ENCODE measurements around the gene CDC37. TPM values are rescaled to one million over a fixed set of nuclear protein-coding genes. Genes with fewer than 3 reads are reported as not detected.

Gene CDC37
- total RNA-seq, 1 experiment from 2014 or later, result 154 TPM

- H3K36me3 ChIP-seq (ENCODE audit: control insufficient read depth, insufficient read depth, low read length), result no peaks in the 10 kb centered on the region; the same call in none of the 2 replicates
- CTCF ChIA-PET, result no interaction called here
- Mint-ChIP-seq H3K36me3 (ENCODE audit: insufficient read depth, unreplicated experiment) (peaks cover 42% of the 10 kb centered on the region), H3K4me3 (ENCODE audit: unreplicated experiment) (no peak overlapping the region), H3K27me3 (ENCODE audit: insufficient read depth, unreplicated experiment) (no peaks in the 10 kb centered on the region), H3K4me1 (ENCODE audit: low read depth, unreplicated experiment) (peaks cover 6% of the 10 kb centered on the region), H3K9me3 (ENCODE audit: unreplicated experiment) (no peaks in the 10 kb centered on the region), H3K27ac (ENCODE audit: unreplicated experiment) (no peak overlapping the region)
- no TSS peak for BruUV-seq (replicated peaks)
- intact Hi-C loops (cut with micrococcal nuclease; ENCODE audit: unreplicated experiment), result no loop called here
- no peak for DNase-seq
- no peaks in the 10 kb centered on the region for H3K4me1 ChIP-seq
- H3K4me3 ChIP-seq (ENCODE audit: low read depth, low read length), result no peak overlapping the region
- no peak for TF ChIP-seq CTCF (IDR thresholded peaks at IDR 0.05; ENCODE audit: insufficient read depth in 1 of 2, low read depth in 1 of 2, low read length in 1 of 2, severe bottlenecking in 1 of 2, unreplicated experiment in 1 of 2)
- H3K27me3 ChIP-seq (replicated peaks; ENCODE audit: control insufficient read depth, insufficient read depth, low read length), result no peaks in the 10 kb centered on the region
- POLR2A ChIA-PET, result no interaction called here
- no peaks in the 10 kb centered on the region for H3K9me3 ChIP-seq
These were observed 41.1 kb downstream of the CDC37 start for GRCh38 chr19:10362259-10362658.

DNA sequence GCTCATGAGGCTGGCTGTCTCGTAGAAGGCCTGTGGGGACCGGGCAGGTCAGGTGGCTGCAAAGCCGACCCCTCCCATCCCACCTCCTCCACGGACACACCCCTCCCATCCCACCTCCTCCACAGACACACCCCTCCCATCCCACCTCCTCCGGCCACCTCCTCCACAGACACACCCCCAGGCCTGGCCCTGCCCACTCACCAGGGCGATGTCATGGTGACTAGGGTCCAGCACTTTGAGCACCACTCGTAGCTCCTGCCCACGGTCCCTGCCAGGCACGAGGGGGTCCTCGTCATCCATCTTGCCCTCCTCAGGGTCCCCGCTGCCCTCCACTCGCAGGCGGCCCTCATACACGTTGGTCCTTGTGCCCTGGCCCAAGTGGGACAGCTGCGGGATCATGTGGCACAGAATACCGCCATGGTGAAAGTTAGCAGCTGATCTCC lies 41.8 kb downstream of the CDC37 start:
- Histone ChIP-seq H3K4me1 (no peaks in the 10 kb centered on the region), H3K36me3 (ENCODE audit: control insufficient read depth, insufficient read depth, low read length) (no peaks in the 10 kb centered on the region; the same call in none of the 2 replicates), H3K9me3 (no peaks in the 10 kb centered on the region), H3K4me3 (ENCODE audit: low read depth, low read length) (no peak overlapping the region), H3K27me3 (replicated peaks; ENCODE audit: control insufficient read depth, insufficient read depth, low read length) (no peaks in the 10 kb centered on the region)
- intact Hi-C loops (cut with micrococcal nuclease; ENCODE audit: unreplicated experiment), result no loop called here
- Mint-ChIP-seq H3K4me1 (ENCODE audit: low read depth, unreplicated experiment) (peaks cover 6% of the 10 kb centered on the region), H3K9me3 (ENCODE audit: unreplicated experiment) (no peaks in the 10 kb centered on the region), H3K27ac (ENCODE audit: unreplicated experiment) (no peak overlapping the region), H3K4me3 (ENCODE audit: unreplicated experiment) (no peak overlapping the region), H3K36me3 (ENCODE audit: insufficient read depth, unreplicated experiment) (peaks cover 44% of the 10 kb centered on the region), H3K27me3 (ENCODE audit: insufficient read depth, unreplicated experiment) (no peaks in the 10 kb centered on the region)
- DNase-seq, result no peak
- POLR2A ChIA-PET, result no interaction called here
- CTCF ChIA-PET, result no interaction called here
- no peak for TF ChIP-seq CTCF (IDR thresholded peaks at IDR 0.05; ENCODE audit: insufficient read depth in 1 of 2, low read depth in 1 of 2, low read length in 1 of 2, severe bottlenecking in 1 of 2, unreplicated experiment in 1 of 2)
- no TSS peak for BruUV-seq (replicated peaks)

DNA sequence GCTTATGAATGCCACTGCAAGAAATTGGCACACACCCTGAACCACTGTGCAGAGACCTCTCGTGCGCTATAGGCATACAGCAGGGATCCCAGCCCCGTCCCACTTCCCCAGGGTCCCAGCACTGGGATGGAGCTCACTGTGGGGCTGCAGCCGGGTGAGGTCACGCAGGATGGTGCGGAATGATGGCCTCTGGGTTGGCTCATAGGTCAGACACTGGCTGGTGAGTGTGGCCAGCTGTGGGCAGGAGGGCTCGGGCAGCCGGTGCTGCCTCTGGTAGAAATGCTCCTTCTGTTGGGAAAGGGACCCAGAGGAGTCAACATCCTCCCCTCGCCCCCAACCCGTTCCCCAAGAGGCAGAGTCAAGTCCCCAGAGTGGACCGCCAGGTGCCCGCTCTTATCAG lies 46.9 kb downstream of the CDC37 start:
- no peaks in the 10 kb centered on the region for H3K27me3 Mint-ChIP-seq (ENCODE audit: insufficient read depth, unreplicated experiment)
- CTCF ChIA-PET, result no interaction called here
- H3K4me3 Mint-ChIP-seq (ENCODE audit: unreplicated experiment), result no peak overlapping the region

More for the DNA sequence above, 46.9 kb downstream of the CDC37 start:
- H3K27ac Mint-ChIP-seq (ENCODE audit: unreplicated experiment), result no peak overlapping the region
- Histone ChIP-seq H3K4me1 (no peaks in the 10 kb centered on the region), H3K36me3 (ENCODE audit: control insufficient read depth, insufficient read depth, low read length) (no peaks in the 10 kb centered on the region), H3K27me3 (replicated peaks; ENCODE audit: control insufficient read depth, insufficient read depth, low read length) (no peaks in the 10 kb centered on the region), H3K4me3 (ENCODE audit: low read depth, low read length) (no peak overlapping the region), H3K9me3 (no peaks in the 10 kb centered on the region)
- no peak for DNase-seq
- no TSS peak for BruUV-seq (replicated peaks)
- TF ChIP-seq CTCF (IDR thresholded peaks at IDR 0.05; ENCODE audit: insufficient read depth in 1 of 2, low read depth in 1 of 2, low read length in 1 of 2, severe bottlenecking in 1 of 2, unreplicated experiment in 1 of 2), result no peak
- no peaks in the 10 kb centered on the region for H3K9me3 Mint-ChIP-seq (ENCODE audit: unreplicated experiment)
- POLR2A ChIA-PET, result no interaction called here
- peaks cover 6% of the 10 kb centered on the region for H3K4me1 Mint-ChIP-seq (ENCODE audit: low read depth, unreplicated experiment)
- intact Hi-C loops (cut with micrococcal nuclease; ENCODE audit: unreplicated experiment), result no loop called here
- H3K36me3 Mint-ChIP-seq (ENCODE audit: insufficient read depth, unreplicated experiment), result peaks cover 61% of the 10 kb centered on the region
